ENCODE results near the gene METRN.
"Not testable (repeated sequence)": the region's sequence is repeated elsewhere in the genome, so short reads cannot be mapped to it uniquely, and the experiment has no call there.

METRN gene

DNA sequence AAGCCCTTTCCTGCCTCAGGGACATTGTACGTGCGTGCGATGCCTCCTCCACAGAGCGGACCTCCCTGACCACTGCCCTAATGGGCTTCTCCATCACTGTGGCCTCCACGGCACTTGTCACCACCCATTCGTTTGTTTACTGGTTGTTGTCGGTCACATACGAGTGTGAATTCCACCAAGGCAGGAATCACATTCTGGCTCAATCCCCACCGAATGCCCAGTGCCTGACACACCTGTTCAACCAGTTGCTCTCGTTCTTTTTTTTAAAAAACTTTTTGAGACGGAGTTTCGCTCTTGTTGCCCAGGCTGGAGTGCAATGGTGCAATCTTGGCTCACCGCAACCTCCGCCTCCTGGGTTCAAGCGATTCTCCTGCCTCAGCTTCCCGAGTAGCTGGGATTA is 23.7 kb upstream of the METRN start:
- not testable (repeated sequence) for DNase-seq (ENCODE audit: low spot score)

DNA sequence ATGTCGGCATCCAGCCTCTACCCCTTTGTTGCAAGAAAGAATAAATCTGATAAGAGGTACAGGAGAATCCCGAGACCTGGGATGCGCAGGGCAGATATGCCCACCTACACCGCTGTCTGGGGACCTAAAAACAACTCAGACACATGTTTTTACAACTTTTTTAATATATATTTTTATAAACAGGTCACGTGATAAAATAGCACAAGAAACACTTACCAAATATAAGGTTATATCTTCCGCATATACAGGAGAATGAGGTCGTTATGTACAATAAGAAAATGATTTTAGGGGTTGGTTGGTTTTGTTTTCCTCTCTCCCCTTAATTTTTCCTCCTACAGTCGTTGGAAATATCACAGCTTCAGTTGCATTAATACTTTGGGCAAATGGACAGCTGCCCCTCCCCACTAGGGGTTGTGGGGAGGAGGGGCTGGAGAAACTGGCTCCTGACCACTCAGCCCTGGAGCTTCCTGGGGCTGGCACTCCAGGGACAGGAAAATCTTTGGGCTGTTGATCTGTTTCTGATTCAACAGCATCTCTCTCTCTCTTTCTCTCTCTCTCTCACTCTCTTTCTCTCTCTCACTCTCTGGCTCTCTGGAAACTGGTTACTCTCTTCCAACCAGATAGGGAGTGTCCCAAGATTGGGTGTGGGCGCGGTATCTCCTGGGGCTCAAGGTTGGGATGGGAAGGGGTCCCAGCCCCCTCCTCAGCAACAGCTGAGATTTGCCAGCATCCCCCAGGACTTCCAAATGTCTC is 22.4 kb upstream of the METRN start:
- no peak for DNase-seq (ENCODE audit: low spot score)

DNA sequence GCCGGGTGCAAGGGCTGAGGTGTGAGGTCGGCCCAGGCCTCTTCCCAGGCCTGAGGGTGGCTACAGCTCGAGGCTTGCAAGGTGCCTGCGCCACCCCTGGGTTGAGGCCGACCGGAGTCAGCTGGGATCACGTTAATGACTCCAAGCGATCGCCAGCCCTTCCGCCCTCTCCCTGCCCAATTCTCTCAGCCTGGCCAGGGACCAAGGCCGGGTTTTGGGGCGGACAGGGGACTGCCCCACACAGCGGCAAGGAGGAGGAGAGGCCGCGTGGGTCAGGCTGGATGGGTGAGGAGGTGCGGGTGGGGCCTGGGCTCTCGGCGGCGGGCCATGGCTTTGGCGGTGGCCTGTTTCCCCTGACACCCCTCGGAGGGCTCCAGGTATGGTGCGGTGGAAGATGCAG is 21.6 kb upstream of the METRN start:
- no peak for DNase-seq (ENCODE audit: low spot score)

DNA sequence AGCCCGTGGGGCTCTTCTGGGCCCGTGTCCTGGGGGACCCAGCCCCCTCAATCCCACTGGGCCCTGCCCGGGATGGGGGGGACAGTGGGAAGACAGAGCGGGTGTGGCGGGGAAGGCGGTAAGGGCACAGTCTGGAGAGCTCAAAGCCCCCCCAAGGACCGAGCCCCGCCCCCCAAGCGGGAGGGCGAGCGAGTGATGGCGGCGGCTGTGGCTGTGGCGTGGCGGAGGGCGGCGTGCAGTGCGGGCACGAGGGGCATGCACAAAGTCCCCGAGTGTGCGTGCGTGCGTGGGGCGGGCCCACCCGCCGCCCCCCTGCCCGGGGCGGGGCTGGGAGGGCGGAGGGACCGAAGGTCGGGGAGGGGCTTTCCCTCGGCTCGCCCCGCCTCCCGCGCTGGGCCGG is 21.2 kb upstream of the METRN start:
- DNase-seq (ENCODE audit: low spot score) = no peak

DNA sequence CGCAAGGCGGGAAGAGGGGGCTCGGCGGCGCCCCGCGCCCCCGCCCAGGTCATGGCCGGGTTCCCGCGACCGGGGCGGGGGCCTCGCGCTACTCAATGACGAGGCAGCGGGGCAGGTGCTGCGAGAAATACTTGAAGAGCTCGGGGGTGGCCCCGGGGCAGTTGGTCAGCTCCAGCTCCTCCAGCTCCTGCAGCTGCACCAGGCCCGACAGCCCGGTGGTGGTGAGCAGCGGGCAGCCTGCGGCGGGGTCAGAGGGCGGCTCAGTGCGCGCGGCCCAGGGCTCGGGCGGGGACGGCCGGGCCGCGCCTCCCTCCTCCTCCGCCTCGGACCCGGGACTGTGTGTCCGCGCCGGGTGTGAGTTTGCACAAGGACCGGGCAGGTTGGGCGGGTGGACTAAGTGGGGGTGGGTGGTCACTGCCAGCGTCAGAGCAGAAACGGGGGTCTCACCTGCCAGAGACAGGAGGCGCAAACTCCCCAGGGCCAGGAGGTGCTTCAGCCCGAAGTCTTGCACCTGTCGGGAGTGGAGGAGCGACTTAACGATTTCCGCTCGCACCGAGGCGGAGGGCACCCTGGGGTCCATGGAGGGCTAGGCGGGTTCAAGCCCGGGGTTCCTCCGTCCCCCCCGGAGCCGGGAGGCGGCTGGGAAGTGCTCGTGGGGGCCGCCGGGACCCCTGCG is 20.6 kb upstream of the METRN start:
- DNase-seq (ENCODE audit: low spot score) = no peak

DNA sequence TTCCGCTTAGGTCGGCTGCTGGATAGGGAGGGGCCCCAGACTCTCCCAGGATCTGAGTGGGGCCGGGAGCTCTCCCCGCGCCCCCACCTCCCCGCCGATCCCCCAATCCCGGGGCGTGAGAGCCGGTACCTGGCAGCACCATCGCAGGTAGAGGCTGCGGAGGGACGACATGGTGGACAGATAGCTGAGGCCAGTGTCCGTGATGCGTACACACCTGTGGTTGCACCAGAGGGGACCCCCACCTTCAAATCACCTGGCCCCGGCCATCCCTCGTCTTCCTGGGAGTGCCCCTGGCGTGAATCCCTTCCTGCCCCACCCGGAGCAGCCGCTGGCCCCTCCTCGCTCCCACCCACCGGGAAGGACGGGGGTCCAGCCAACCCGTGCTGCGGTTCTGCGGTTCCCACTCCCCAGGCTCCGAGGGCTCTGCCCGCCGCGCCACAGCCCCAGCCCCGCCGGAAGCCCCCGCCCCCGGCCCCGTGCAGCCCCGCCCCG is 20.0 kb upstream of the METRN start:
- no peak for DNase-seq (ENCODE audit: low spot score)

DNA sequence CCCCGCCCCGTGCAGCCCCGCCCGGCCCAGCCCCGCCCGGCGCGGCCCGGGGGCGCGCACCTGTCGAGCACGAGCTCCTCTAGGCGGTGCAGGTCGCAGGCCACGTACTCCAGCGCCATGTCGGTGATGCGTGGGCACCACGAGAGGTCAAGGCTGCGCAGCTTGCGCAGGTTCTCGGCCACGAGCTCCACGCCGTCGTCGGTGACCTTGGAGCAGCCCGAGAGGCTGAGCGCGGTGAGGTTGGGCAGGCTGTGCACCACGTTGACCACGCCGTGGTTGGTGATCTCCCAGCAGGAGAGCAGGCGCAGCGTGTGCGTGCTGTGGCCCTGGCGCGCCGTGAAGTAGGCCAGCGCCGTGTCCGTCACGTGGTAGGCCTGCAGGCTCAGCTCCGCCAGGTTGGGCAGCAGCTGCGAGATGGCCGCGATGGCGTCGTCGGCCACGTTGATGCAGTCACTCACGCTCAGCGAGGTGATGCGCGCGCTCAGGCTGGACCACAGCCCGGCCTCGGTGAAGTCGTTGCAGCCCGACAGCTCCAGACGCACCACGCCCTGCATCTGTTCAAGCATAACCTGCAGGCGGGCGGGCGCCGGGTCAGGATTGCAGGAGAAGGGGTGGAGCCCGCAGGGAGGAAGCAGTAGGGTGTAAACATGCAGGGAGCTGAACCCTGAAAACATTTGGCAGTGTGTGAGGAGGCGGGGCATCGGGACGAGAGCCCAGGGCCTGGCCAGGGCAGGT is 19.4 kb upstream of the METRN start:
- peak; percentile 68 for DNase-seq (ENCODE audit: low spot score)

DNA sequence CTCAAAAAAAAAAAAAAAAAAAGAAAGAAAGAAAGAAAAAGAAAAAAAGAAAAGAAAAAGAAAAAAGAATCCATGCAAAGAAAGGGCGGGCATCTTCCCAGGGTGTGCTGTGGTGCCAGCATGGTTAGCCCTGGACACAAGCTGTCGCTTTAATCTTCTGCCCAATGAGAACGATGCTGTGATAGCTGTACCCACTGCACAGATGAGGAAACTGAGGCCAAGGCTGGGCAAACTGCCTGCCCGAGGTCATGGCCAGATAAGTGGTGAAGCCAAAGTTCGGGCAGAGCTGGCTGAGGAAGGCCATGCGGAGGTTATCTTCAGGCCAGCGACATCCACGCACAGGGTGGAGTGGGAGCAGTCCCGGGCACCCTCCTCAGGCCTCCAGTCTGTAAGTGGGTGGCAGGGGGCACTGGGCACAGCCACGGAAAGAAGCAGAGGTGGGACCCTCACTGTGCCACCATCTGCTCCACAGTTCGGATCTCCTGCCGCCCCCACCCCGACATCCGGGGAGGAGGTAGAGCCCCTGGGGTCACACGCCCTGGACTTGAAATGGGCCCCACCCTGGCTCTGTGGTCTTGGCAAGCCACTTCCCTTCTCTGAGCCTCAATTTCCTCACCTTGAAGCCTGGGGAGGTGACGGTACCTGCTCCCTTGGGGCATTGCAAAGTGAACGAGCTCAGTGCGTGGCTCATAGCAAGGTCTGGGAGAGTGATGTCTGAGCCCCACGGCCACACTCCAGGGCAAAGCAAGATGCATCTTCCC is 15.8 kb upstream of the METRN start:
- no peak for DNase-seq (ENCODE audit: low spot score)

DNA sequence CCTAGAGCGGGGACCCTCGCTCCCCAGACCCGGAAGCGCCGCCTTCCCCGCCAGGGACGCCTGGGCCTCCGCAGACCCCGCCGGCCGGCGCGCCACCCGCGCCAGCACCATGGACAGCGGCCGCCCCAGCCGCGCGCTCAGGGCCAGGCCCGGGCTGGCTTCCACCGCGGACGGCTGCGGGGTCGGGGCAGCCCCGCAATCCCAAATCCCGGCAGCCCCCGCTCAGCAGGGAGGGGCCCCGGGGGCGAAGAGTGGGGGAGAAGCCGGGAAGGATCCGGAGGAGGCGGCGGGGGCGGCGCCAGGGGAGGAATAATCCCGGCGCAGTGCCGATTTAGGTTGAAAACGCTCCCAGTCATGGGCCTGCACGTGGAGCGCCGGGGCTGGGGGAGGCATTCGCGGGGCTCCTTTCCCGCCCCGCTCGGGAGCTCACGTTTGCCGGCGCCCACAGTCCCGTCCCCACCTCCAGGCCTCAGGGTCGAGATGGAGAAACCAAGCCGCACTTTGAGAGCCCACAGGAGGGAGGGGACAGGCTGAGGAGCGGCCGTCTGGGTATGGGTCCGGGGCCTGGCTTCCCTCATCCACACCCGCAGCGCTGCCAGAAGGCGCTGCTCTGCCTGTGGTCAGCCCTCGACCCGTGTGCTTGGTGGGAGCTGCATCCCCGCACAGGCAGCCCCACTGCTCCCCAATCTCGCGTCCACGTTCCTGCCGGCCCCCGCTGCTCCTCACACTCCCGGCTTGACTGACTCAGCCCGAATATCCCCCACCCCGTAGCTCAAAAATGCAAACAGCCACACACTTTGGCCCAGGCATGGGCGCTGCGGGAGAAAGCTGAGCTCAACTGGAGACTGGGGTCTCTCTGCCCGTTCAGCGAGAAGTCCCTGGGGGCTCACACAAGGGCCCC is 14.0 kb upstream of the METRN start:
- no peak for DNase-seq (ENCODE audit: low spot score)

DNA sequence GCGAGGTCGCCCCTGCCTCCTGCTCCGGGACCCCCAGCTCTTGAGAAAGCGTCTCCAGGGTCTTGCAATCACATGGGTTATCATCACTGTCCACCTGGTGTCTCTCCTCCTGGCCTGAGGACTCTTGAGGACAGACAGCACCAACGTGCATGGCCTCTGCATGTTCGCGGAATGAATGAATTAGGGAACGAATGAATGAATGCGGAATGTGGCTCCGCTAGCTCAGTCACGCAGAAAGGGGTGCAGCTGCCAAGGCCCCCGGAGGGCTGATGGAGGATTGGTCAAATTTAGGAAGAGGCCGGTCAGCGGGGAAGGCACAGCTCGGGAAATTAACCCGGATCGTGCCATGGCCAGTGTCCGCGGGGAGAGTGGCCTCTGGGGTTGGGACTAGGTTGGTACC is 12.6 kb upstream of the METRN start:
- DNase-seq (ENCODE audit: low spot score) = no peak

DNA sequence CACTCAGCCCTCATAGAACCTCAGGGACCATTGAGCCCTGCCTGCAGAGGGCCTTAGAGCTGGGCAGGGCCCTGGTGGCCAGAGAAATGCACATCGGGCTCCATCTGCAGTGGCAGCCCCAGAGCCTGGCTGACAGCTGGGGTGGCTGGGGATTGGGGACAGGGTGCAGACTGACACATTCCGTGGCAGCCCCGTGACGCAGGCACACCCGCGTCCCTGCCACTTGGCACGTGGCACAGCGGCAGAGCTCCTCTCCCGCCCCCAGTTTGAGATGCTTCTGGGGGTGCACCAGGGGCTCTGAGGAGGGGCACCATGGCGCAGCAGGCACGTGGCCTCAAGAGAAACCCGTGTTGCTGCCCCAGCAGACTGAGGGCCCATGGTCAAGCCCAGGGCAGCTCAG is 11.5 kb upstream of the METRN start:
- DNase-seq (ENCODE audit: low spot score) = no peak

DNA sequence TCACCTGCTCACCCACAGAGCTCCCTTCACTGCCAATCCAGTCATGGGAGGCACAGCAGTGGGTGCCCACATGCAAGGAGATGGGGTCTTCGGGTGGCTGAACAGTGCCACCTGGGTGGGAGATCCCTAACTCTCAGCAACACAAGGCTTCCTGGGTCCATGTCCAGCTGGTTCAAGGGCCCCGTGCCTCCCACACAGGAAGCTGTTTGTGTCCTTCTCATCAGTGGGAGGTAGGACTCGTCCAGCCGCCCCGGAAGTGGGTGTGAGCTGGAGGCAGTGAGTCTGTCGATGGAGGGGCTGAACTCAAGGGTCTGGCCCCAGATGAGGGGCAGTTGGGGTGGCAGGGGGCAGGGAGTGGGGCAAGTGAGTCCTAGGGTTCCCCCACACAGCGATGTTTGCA is 10.9 kb upstream of the METRN start:
- no peak for DNase-seq (ENCODE audit: low spot score)

DNA sequence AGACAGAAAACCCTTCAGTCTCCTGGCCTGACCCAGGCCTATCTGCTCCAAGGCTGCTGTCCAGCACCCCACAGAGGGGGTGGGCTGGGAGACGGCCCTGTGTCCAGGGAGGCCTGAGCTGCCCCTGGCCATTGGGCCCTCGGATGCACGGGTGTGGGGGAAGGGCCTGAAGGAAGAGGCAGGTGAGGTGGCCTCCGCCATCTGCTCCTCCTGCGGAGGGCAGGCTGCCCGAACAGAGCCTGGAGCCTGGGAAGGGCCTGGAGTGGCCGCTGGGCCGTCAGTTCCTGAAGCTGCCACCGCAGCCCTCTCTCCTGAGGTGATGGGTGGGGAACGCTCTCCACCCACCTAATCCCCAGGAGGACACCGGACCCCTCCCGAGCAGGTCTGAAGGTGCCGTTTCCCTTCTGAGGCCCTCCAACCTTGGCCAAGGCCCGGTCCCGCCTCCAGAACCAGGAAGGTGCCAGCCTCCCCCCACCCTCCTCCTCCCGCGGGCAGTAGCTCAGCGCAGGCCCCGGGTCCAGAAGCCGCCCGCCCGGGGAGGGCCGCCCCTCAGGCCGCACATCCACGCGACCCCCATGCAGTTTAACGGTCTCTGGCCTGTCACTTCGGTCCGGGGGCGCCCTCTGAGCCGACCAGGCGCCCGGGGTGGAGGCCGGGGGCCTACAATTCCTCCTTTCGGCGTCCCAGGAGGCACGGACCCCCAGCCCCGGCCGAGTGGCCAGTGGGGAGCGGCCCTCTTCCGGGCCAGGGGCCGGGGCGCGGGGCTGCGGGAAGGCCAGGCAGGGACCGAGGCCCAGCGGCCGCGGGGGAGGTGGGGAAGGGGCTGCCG is 10.2 kb upstream of the METRN start:
- no peak for DNase-seq (ENCODE audit: low spot score)

DNA sequence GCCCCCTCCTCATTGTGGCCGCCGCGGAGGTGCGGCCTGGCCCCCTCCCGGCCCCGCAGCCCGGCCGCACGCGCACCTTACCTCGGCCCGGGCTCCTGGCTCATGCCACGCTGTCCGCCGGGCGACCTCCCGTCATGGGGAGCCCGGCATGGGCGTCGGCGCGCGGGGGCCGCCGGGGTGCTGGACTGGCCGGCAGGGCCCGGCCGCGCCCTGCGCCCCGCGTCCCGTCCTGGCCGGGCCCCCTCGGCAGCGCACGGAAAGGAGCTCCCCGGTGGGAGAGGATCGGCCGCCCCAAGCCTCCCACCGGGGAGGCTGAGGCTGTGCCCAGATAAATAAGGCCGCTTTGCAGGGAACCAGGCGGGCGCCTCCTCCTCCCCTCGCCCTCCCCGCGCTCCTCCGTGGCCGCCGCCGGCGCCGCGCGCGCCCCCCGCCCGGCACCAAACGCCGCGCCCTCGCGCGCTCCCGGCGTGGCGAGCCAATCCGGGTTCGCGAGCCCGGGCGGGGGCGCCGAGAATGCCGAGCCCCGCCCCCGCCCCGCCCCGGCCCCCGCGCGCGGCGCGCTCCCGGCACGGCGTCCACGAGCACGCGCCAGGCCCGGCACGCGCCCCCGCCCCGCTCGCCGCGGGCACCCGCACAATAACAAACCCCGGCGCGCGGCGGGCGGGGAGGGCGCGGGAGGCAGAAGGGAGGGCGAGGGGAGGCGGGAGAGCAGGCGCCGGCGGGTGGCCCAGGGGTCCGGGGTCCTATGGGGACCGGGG is 9.3 kb upstream of the METRN start, which contains the start of gene FBXL16:
Gene FBXL16, minus strand, starts transcription at position 371 of the 758 bp plus-strand sequence. CDS start 8,396 bp downstream, outside the sequence.
- no peak for DNase-seq (ENCODE audit: low spot score)

DNA sequence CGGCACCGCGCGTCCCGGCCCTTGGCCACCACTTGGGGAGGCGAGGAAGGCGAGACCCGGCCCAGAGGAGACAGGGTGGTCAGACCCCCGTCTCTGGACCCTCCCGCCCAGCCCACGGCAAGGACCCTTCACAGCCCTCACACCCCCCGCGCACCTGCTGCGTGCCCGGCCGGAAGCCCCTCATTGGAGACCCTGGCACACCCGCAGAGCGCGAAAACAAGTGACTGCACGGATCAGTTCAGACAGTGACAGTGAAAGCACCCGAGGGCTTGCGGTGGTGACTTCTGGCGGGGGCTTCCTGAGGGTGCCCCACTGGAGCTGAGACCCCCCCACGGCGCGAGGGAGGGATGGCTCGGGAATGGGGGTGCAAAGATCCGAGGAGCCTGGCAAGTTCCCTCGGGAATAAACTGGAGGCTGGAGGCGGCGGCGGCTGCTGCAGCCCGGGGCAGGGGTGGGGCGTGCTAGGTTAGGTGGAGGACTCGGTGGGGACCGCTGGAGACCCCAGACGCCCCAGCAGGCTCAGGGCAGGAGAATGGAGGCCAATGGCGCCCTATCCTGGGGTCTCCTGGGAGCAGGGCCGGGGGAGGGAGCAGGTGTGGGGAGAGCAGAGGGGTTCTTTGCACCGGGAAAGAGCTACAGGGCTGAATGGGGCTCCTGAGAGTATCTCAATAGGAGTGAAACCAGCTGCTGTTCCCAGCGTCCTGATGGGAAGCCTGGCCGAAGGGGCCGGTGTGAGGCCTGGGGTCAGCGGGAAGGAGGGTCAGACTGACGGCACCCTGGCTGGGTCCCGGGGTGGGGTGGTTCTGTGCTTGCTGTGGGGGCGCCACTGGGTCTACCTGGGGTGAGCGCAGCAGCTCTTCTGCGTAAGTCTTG is 8.5 kb upstream of the METRN start:
- no peak for DNase-seq (ENCODE audit: low spot score)

DNA sequence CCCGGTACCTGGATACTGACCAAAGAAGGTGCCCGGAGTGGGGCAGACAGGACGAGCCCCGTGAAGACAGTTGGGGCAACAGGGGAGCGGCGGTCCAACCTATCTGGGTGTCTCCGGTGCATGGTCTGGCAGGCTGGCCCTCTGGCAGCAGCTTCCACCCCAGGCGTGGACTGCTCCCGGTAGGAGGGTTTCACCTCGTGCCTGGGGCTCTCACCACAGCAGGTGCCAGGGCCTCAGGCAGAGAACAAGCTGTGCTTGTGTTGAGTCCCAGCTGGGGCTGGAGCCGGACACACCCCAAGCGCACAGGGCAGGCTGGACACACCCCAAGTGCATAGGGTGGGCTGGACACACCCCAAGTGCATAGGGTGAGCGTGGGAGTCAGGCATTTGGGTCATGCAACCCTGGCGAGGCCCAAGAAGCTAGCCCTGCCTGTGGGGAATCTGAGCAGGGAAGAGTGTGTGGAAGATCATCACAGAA is 7.8 kb upstream of the METRN start:
- no peak for DNase-seq (ENCODE audit: low spot score)

DNA sequence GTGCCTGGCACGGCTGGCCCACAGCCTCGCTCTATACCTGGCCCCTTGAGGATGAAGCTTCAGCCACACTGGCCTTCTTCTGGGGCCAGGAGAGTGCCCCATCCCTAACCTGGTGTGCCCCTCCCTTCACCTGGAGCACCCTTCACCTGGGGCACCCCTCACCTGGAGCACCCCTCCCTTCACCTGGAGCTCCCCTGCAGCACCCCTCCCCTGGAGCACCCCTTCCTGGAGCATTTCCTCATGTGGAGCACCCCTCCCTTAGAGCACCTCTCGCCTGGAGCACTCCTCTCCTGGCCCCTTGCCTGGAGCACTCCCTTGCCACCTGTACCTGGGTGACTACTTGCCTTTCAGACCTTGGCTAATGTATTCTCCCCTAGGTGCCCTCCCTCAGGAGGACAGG is 6.9 kb upstream of the METRN start:
- DNase-seq (ENCODE audit: low spot score) = no peak

DNA sequence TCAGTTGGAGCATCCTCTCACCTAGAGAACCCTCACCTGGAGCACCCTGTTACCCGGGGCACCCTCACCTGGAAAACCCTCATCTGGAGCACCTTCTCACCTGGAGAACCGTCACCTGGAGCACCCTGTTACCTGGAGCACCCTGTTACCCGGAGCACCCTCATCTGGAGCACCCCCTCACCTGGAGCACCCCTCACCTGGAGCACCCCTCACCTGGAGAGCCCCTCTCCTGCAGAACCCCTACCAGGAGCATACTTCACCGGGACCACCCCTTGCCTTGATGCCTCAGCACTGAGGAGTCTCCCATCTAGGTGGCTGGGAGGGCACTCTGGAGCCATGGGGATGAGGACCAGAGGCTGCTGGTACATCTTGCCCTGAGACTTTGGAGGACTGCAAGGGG is 6.0 kb upstream of the METRN start:
- DNase-seq (ENCODE audit: low spot score) = no peak
